Astrocyte (in vitro differentiated cells and primary cell): ENCODE data around the gene RAB40C. TPM values are rescaled to one million over a fixed set of nuclear protein-coding genes. Genes with fewer than 3 reads are reported as not detected.
"Not testable (repeated sequence)": the region's sequence is repeated elsewhere in the genome, so short reads cannot be mapped to it uniquely, and the experiment has no call there.

Source experiments
- DNase-seq: peaks from one replicate; pipeline ENCODE4 v3.0.0-alpha.2; 2010; ENCODE audit warnings: low read depth
- FAIRE-seq: peaks from 2 replicates; lab custom pipeline; 2011; peaks lifted over from hg19 to GRCh38; lab: Jason Lieb, UNC
- H2AFZ ChIP-seq: 2 replicates; pipeline ENCODE4 v1.6.0; 2012; ENCODE audit warnings: low read depth, low read length, inconsistent platforms
- H3K27ac ChIP-seq: 2 replicates; pipeline ENCODE4 v1.5.1; 2011; ENCODE audit warnings: low read depth, low read length, inconsistent platforms
- H3K27me3 ChIP-seq: 2 replicates; pipeline ENCODE4 v1.6.0; 2011; ENCODE audit warnings: low read length, inconsistent platforms; ENCODE audit not compliant: insufficient read depth
- H3K36me3 ChIP-seq: 2 replicates; pipeline ENCODE4 v1.5.1; 2011; ENCODE audit warnings: low read length, inconsistent platforms; ENCODE audit not compliant: insufficient read depth
- H3K4me1 ChIP-seq: 2 replicates; pipeline ENCODE4 v1.5.1; 2011; ENCODE audit warnings: low read length, inconsistent platforms; ENCODE audit not compliant: insufficient read depth
- H3K4me2 ChIP-seq: 2 replicates; pipeline ENCODE4 v1.6.0; 2012; ENCODE audit warnings: low read length, inconsistent platforms
- H3K4me3 ChIP-seq: 2 replicates; pipeline ENCODE4 v1.5.1; 2011; ENCODE audit warnings: low read depth, mild to moderate bottlenecking, low read length, inconsistent platforms; ENCODE audit not compliant: insufficient read depth
- H3K79me2 ChIP-seq: 2 replicates; pipeline ENCODE4 v1.6.0; 2012; ENCODE audit warnings: mild to moderate bottlenecking, low read length, inconsistent platforms; ENCODE audit not compliant: insufficient read depth
- H3K9ac ChIP-seq: 2 replicates; pipeline ENCODE4 v1.6.0; 2012; ENCODE audit warnings: mild to moderate bottlenecking, low read length, inconsistent platforms
- H3K9me3 ChIP-seq: 2 replicates; pipeline ENCODE4 v1.5.1; 2012; ENCODE audit warnings: low read depth, mild to moderate bottlenecking, low read length, inconsistent platforms; ENCODE audit not compliant: insufficient read depth
- H4K20me1 ChIP-seq: 2 replicates; pipeline ENCODE4 v1.6.0; 2012; ENCODE audit warnings: low read length, inconsistent platforms; ENCODE audit not compliant: insufficient read depth
- H3K27ac Mint-ChIP-seq: one replicate; pipeline ENCODE4 v1.8.0; 2021; ENCODE audit warnings: mild to moderate bottlenecking, mixed read lengths; ENCODE audit not compliant: unreplicated experiment
- H3K27me3 Mint-ChIP-seq: one replicate; pipeline ENCODE4 v1.8.0; 2021; ENCODE audit warnings: low read depth, mixed read lengths; ENCODE audit not compliant: unreplicated experiment
- H3K36me3 Mint-ChIP-seq: one replicate; pipeline ENCODE4 v1.8.0; 2021; ENCODE audit warnings: low read depth, mixed read lengths; ENCODE audit not compliant: unreplicated experiment
- H3K4me1 Mint-ChIP-seq: one replicate; pipeline ENCODE4 v1.8.0; 2021; ENCODE audit warnings: low read depth, mixed read lengths; ENCODE audit not compliant: unreplicated experiment
- H3K4me3 Mint-ChIP-seq: one replicate; pipeline ENCODE4 v1.8.0; 2021; ENCODE audit warnings: mild to moderate bottlenecking, moderate library complexity, mixed read lengths; ENCODE audit not compliant: unreplicated experiment
- H3K9me3 Mint-ChIP-seq: one replicate; pipeline ENCODE4 v1.8.0; 2021; ENCODE audit warnings: mild to moderate bottlenecking, mixed read lengths; ENCODE audit not compliant: unreplicated experiment
- EZH2 ChIP-seq: IDR thresholded peaks from 2 replicates; pipeline ENCODE4 v1.6.1; 2012; ENCODE audit warnings: mild to moderate bottlenecking, low read length, inconsistent platforms; ENCODE audit not compliant: insufficient read depth
- total RNA-seq: library from RNA; stranded (reverse); gene quantifications from 2 replicates; pipeline ENCODE4 v1.2.1, GENCODE V29; 2021
- TF ChIP-seq, protein P1 (sequence below): IDR thresholded peaks from 2 replicates; pipeline ENCODE4 v1.5.1; 2011; ENCODE audit warnings: low read depth, mild to moderate bottlenecking, inconsistent platforms, low read length, moderate library complexity; ENCODE audit not compliant: insufficient read depth

The RAB40C gene
- total RNA-seq, 1 donor from 2014 or later: 13.0 TPM

GRCh38 chr16:595942-596735 is 6.3 kb downstream of the RAB40C start:
- H3K4me3 Mint-ChIP-seq: no peak overlapping the region
- FAIRE-seq (no peak), DNase-seq (no peak)
- H2AFZ ChIP-seq: no peak overlapping the region
- peaks cover 2% of the 10 kb centered on the region for H3K4me1 ChIP-seq
- H3K36me3 ChIP-seq: no peaks in the 10 kb centered on the region
- H3K27ac Mint-ChIP-seq: no peak overlapping the region
- H3K27me3 Mint-ChIP-seq: no peaks in the 10 kb centered on the region
- no peak overlapping the region for H3K4me2 ChIP-seq
- no peaks in the 10 kb centered on the region for H3K9me3 ChIP-seq
- TF ChIP-seq, protein P1, sequence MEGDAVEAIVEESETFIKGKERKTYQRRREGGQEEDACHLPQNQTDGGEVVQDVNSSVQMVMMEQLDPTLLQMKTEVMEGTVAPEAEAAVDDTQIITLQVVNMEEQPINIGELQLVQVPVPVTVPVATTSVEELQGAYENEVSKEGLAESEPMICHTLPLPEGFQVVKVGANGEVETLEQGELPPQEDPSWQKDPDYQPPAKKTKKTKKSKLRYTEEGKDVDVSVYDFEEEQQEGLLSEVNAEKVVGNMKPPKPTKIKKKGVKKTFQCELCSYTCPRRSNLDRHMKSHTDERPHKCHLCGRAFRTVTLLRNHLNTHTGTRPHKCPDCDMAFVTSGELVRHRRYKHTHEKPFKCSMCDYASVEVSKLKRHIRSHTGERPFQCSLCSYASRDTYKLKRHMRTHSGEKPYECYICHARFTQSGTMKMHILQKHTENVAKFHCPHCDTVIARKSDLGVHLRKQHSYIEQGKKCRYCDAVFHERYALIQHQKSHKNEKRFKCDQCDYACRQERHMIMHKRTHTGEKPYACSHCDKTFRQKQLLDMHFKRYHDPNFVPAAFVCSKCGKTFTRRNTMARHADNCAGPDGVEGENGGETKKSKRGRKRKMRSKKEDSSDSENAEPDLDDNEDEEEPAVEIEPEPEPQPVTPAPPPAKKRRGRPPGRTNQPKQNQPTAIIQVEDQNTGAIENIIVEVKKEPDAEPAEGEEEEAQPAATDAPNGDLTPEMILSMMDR: no peak
- no peak for TF ChIP-seq EZH2
- peaks cover 64% of the 10 kb centered on the region for H3K79me2 ChIP-seq
- no peak overlapping the region for H3K9ac ChIP-seq
- peaks cover 15% of the 10 kb centered on the region for H3K36me3 Mint-ChIP-seq
- H3K4me3 ChIP-seq: no peak overlapping the region
- H3K4me1 Mint-ChIP-seq: peaks cover 1% of the 10 kb centered on the region
- H4K20me1 ChIP-seq: peaks cover 74% of the 10 kb centered on the region
- H3K27me3 ChIP-seq: no peaks in the 10 kb centered on the region
- no peaks in the 10 kb centered on the region for H3K9me3 Mint-ChIP-seq
- no peak overlapping the region for H3K27ac ChIP-seq

- Histone ChIP-seq H3K27ac (no peak overlapping the region), H3K4me1 (no peaks in the 10 kb centered on the region), H3K9ac (no peak overlapping the region), H4K20me1 (peaks cover 74% of the 10 kb centered on the region), H3K36me3 (no peaks in the 10 kb centered on the region), H3K9me3 (no peaks in the 10 kb centered on the region), H2AFZ (no peak overlapping the region), H3K4me3 (no peak overlapping the region), H3K79me2 (peaks cover 60% of the 10 kb centered on the region), H3K27me3 (no peaks in the 10 kb centered on the region), H3K4me2 (no peak overlapping the region)
- Mint-ChIP-seq H3K4me1 (no peaks in the 10 kb centered on the region), H3K27me3 (no peaks in the 10 kb centered on the region), H3K27ac (no peak overlapping the region), H3K9me3 (no peaks in the 10 kb centered on the region), H3K4me3 (no peak overlapping the region), H3K36me3 (peaks cover 15% of the 10 kb centered on the region)
- FAIRE-seq (no peak), DNase-seq (no peak)
- TF ChIP-seq EZH2: no peak
- TF ChIP-seq, protein P1: no peak
Observed at GRCh38 chr16:596736-597060, 6.8 kb downstream of the RAB40C start.

GRCh38 chr16:597655-598054 is 7.8 kb downstream of the RAB40C start:
- H3K27me3 Mint-ChIP-seq, DNase-seq, H3K4me3 Mint-ChIP-seq, H3K27ac Mint-ChIP-seq, H2AFZ ChIP-seq, FAIRE-seq, H3K27ac ChIP-seq, H3K27me3 ChIP-seq, H3K4me2 ChIP-seq, H3K4me3 ChIP-seq, H3K4me1 ChIP-seq, H3K4me1 Mint-ChIP-seq, H3K36me3 ChIP-seq, H3K9ac ChIP-seq, H3K9me3 Mint-ChIP-seq, H3K9me3 ChIP-seq: not testable (repeated sequence)
- H3K36me3 Mint-ChIP-seq: peaks cover 13% of the 10 kb centered on the region
- peaks cover 67% of the 10 kb centered on the region for H4K20me1 ChIP-seq
- H3K79me2 ChIP-seq: peaks cover 52% of the 10 kb centered on the region
